ENCODE data around the gene TBX3. TPM values are rescaled to one million over a fixed set of nuclear protein-coding genes. Genes with fewer than 3 reads are reported as not detected.

TBX3 gene
- total RNA-seq, 1 donor from 2014 or later = 3.0 TPM

DNA sequence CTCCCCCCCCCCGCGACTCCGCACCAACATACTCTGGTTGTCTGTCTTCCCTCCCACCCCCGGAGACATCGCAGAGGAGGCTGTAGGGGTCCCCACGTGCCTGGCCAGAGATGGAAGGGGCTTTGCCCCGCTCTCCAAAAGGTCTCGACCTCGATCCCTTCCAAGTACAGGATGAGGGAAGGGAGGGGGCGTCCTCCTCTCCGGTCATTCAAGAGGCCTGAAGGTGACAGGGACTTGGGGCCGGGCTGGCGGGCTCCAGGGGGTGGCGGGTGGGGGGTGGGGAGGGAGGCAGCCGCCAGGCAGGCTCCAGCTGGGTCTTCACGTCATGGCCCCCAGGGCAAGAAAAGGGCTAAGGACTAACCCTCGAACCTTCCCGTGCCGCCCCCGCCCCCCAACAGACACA lies 15.1 kb downstream of the TBX3 start:
- TF ChIP-seq, protein P1, sequence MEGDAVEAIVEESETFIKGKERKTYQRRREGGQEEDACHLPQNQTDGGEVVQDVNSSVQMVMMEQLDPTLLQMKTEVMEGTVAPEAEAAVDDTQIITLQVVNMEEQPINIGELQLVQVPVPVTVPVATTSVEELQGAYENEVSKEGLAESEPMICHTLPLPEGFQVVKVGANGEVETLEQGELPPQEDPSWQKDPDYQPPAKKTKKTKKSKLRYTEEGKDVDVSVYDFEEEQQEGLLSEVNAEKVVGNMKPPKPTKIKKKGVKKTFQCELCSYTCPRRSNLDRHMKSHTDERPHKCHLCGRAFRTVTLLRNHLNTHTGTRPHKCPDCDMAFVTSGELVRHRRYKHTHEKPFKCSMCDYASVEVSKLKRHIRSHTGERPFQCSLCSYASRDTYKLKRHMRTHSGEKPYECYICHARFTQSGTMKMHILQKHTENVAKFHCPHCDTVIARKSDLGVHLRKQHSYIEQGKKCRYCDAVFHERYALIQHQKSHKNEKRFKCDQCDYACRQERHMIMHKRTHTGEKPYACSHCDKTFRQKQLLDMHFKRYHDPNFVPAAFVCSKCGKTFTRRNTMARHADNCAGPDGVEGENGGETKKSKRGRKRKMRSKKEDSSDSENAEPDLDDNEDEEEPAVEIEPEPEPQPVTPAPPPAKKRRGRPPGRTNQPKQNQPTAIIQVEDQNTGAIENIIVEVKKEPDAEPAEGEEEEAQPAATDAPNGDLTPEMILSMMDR (IDR thresholded peaks at IDR 0.05; ENCODE audit: partially characterized antibody, unreplicated experiment) = no peak
- Mint-ChIP-seq H3K4me1 (ENCODE audit: low read depth, unreplicated experiment) (peaks cover 7% of the 10 kb centered on the region), H3K4me3 (ENCODE audit: unreplicated experiment) (no peak overlapping the region), H3K36me3 (ENCODE audit: unreplicated experiment) (no peaks in the 10 kb centered on the region), H3K27me3 (ENCODE audit: unreplicated experiment) (peaks cover 44% of the 10 kb centered on the region), H3K27ac (ENCODE audit: unreplicated experiment) (no peak overlapping the region), H3K9me3 (ENCODE audit: unreplicated experiment) (peaks cover 11% of the 10 kb centered on the region)
- no peak for DNase-seq

DNA sequence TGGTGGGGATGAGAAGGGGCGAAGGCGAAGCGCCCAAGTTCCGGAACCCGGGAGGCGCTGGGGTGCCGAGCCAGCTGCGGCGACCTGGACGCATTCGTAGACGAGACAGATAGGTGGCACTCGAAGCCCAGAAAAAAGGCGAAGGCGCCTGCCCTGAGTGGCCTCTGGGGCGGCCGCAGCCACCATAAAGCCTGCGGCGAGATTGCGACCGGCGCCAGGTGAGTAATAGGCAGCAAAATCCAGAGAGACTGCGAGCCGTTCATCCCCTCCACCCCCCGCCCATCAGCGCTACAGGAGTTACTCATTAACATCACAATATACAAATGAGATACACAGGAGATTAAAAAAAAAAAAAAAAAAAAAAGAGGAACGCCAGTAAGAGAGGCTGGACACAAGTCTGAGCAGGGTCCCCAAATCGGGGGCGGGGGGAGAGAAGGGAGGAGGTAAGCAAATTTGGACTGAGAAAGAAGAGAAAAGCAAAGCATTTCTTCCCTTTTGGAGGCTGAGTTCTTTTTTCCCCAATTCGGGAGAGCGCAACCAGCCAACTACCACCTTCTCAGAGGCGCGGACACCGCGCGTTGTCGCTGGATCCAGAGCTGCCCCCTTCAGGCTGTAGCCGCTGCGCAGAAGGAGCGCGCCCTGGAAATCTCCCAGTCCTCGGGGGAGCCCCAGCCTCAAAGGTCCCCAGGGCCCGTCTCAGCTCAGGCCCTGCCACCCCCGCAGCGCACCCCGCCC lies 15.7 kb downstream of the TBX3 start:
- TF ChIP-seq, protein P1 (IDR thresholded peaks at IDR 0.05; ENCODE audit: partially characterized antibody, unreplicated experiment) = peak; percentile 20
- Mint-ChIP-seq H3K9me3 (ENCODE audit: unreplicated experiment) (peaks cover 9% of the 10 kb centered on the region), H3K27ac (ENCODE audit: unreplicated experiment) (no peak overlapping the region), H3K27me3 (ENCODE audit: unreplicated experiment) (peaks cover 42% of the 10 kb centered on the region), H3K4me3 (ENCODE audit: unreplicated experiment) (peak overlapping the region; percentile 74), H3K4me1 (ENCODE audit: low read depth, unreplicated experiment) (peaks cover 7% of the 10 kb centered on the region), H3K36me3 (ENCODE audit: unreplicated experiment) (no peaks in the 10 kb centered on the region)
- DNase-seq = peak; percentile 78

DNA sequence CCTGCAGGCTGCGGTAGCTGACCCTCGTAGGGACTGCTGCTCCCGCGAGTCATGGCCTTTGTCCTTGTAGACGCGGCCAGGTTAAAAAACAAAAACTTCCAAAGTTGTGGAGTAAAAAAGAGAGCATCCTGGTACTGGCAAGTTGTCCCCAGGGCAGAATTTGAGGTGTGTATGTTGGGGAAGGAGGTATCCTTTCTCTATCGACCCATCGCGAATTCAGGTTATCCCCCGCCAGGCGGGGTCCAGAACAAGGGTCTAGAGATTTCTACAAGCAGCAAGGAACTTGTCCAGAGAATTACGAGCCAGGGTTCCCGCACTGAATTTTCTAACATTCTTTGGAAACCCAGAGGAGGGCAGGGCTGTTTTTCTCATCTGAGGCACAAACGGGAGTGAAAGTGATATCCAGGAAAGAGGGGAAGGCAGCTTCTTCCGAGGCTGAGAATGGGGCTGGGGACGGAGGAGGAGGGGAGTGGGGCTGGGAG lies 16.3 kb downstream of the TBX3 start:
- DNase-seq = no peak
- TF ChIP-seq, protein P1 (IDR thresholded peaks at IDR 0.05; ENCODE audit: partially characterized antibody, unreplicated experiment) = no peak
- H3K4me3 Mint-ChIP-seq (ENCODE audit: unreplicated experiment) = peak overlapping the region; percentile 74
- peaks cover 7% of the 10 kb centered on the region for H3K4me1 Mint-ChIP-seq (ENCODE audit: low read depth, unreplicated experiment)
- no peaks in the 10 kb centered on the region for H3K36me3 Mint-ChIP-seq (ENCODE audit: unreplicated experiment)
- H3K27me3 Mint-ChIP-seq (ENCODE audit: unreplicated experiment) = peaks cover 38% of the 10 kb centered on the region
- peaks cover 9% of the 10 kb centered on the region for H3K9me3 Mint-ChIP-seq (ENCODE audit: unreplicated experiment)
- H3K27ac Mint-ChIP-seq (ENCODE audit: unreplicated experiment) = no peak overlapping the region

DNA sequence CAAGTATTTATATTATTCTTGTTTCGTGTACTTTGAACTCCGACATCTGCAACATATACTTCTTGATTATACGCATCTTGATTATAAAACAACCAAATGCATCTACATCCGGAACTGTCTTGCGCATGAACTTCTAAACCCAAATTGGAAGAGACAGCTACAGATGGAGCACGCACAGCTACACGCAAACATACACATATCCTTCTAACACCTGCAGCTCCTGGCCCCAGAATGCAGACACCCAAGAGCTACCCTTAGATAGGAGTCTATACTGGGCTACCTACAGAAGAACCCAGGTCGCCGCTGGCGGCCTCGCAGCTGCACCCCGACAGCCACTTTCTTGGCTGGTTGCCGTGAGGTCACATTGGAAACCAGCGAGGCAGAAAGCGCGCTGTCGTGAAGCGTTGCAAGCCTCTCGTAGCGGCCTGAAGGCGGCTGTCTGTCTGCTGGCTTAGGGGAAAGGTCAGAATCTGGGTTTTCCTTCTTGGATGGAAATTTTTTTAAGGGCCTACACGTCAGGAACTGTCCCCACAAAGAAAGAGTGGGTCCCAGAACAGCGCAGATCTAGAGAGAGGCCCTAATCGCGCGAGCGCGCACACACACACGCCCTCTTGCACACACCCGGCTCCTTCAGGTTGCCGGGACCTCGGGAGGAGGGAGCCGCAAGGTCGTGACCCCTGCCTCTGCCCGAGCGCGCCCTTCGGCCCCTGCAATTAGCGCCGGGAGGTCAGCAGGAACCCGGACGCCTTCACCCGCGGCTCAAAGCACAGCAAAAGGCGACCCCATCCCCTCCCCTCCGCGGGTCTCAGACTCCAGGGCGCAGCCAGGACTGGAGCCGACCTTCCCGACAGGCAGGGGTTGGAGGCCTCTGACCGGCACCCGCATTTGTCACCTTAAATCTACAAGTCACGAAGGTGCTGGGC lies 17.0 kb downstream of the TBX3 start:
- Mint-ChIP-seq H3K4me1 (ENCODE audit: low read depth, unreplicated experiment) (peaks cover 7% of the 10 kb centered on the region), H3K27ac (ENCODE audit: unreplicated experiment) (no peak overlapping the region), H3K36me3 (ENCODE audit: unreplicated experiment) (no peaks in the 10 kb centered on the region), H3K4me3 (ENCODE audit: unreplicated experiment) (peak overlapping the region; percentile 52), H3K9me3 (ENCODE audit: unreplicated experiment) (peaks cover 9% of the 10 kb centered on the region), H3K27me3 (ENCODE audit: unreplicated experiment) (peaks cover 35% of the 10 kb centered on the region)
- peak; percentile 52 for DNase-seq
- TF ChIP-seq, protein P1 (IDR thresholded peaks at IDR 0.05; ENCODE audit: partially characterized antibody, unreplicated experiment) = no peak

Measured in glutamatergic neuron (in vitro differentiated cells).